Skeletal muscle cell (primary cell): Measurements from ENCODE around the gene LRP6.

Experiments
- DNase-seq: peaks from one replicate; pipeline ENCODE4 v3.0.0-alpha.2; 2010; ENCODE audit warnings: low read depth
- H3K4me3 ChIP-seq: 2 replicates; pipeline ENCODE4 v1.5.1; 2011; ENCODE audit warnings: low read depth, mild to moderate bottlenecking, control low read depth, low read length, moderate library complexity

Gene LRP6

GRCh38 chr12:12221560-12221959 is 45.3 kb downstream of the LRP6 start:
- H3K4me3 ChIP-seq, result no peak overlapping the region
- DNase-seq, result no peak

- DNase-seq, result no peak
- no peak overlapping the region for H3K4me3 ChIP-seq
Observed at GRCh38 chr12:12219664-12220063, 47.2 kb downstream of the LRP6 start.

- DNase-seq, result no peak
- H3K4me3 ChIP-seq, result no peak overlapping the region
Observed at GRCh38 chr12:12217018-12217359, 49.9 kb downstream of the LRP6 start.

- no peak for DNase-seq
- no peak overlapping the region for H3K4me3 ChIP-seq
Observed at GRCh38 chr12:12216349-12217017, 50.4 kb downstream of the LRP6 start.

- peak; percentile 14 for DNase-seq
- no peak overlapping the region for H3K4me3 ChIP-seq
Observed at GRCh38 chr12:12214635-12215131, 52.2 kb downstream of the LRP6 start.

- DNase-seq, result no peak
- H3K4me3 ChIP-seq, result no peak overlapping the region
Observed at GRCh38 chr12:12214201-12214600, 52.6 kb downstream of the LRP6 start.

GRCh38 chr12:12212769-12213168 is 54.1 kb downstream of the LRP6 start:
- H3K4me3 ChIP-seq, result no peak overlapping the region
- no peak for DNase-seq

GRCh38 chr12:12210983-12211382 is 55.9 kb downstream of the LRP6 start:
- no peak for DNase-seq
- H3K4me3 ChIP-seq, result no peak overlapping the region

GRCh38 chr12:12210416-12210815 is 56.4 kb downstream of the LRP6 start:
- no peak for DNase-seq

GRCh38 chr12:12209675-12210074 is 57.2 kb downstream of the LRP6 start:
- no peak for DNase-seq
- no peak overlapping the region for H3K4me3 ChIP-seq

More at GRCh38 chr12:12210416-12210815, 56.4 kb downstream of the LRP6 start:
- no peak overlapping the region for H3K4me3 ChIP-seq

GRCh38 chr12:12209043-12209442 is 57.8 kb downstream of the LRP6 start:
- no peak for DNase-seq
- H3K4me3 ChIP-seq, result no peak overlapping the region

- DNase-seq, result no peak
- H3K4me3 ChIP-seq, result no peak overlapping the region
Observed at GRCh38 chr12:12207746-12208145, 59.1 kb downstream of the LRP6 start.

GRCh38 chr12:12206776-12207388 is 60.0 kb downstream of the LRP6 start:
- no peak overlapping the region for H3K4me3 ChIP-seq
- DNase-seq, result no peak

- H3K4me3 ChIP-seq, result no peak overlapping the region
- no peak for DNase-seq
Observed at GRCh38 chr12:12202747-12203146, 64.1 kb downstream of the LRP6 start.

GRCh38 chr12:12202105-12202504 is 64.7 kb downstream of the LRP6 start:
- DNase-seq, result no peak
- H3K4me3 ChIP-seq, result no peak overlapping the region

GRCh38 chr12:12201274-12201758 is 65.5 kb downstream of the LRP6 start:
- no peak for DNase-seq

GRCh38 chr12:12200363-12200762 is 66.5 kb downstream of the LRP6 start:
- H3K4me3 ChIP-seq, result no peak overlapping the region
- DNase-seq, result no peak

More at GRCh38 chr12:12201274-12201758, 65.5 kb downstream of the LRP6 start:
- H3K4me3 ChIP-seq, result no peak overlapping the region

- DNase-seq, result no peak
- no peak overlapping the region for H3K4me3 ChIP-seq
Observed at GRCh38 chr12:12198124-12198523, 68.7 kb downstream of the LRP6 start.

- DNase-seq, result no peak
- no peak overlapping the region for H3K4me3 ChIP-seq
Observed at GRCh38 chr12:12197128-12197527, 69.7 kb downstream of the LRP6 start.

GRCh38 chr12:12195516-12195915 is 71.3 kb downstream of the LRP6 start:
- no peak for DNase-seq
- no peak overlapping the region for H3K4me3 ChIP-seq

- H3K4me3 ChIP-seq, result no peak overlapping the region
- no peak for DNase-seq
Observed at GRCh38 chr12:12195081-12195480, 71.8 kb downstream of the LRP6 start.
